Right atrium auricular region (tissue), 2 donors: ENCODE results near the gene CDC42SE2. TPM values are rescaled to one million over a fixed set of nuclear protein-coding genes. Genes with fewer than 3 reads are reported as not detected.
A peak's percentile ranks its signal among the peaks of the same experiment; 100 is the strongest.

Source experiments
- DNase-seq: peaks from one replicate; pipeline ENCODE4 v3.0.0-alpha.2; 2019; ENCODE audit warnings: low spot score
- H3K27ac ChIP-seq, 2 donors: fragments of 200-600 bp; sonication (generic); 1 replicate in 1 of 2; 2 replicates in 1 of 2; pipeline ENCODE4 v1.5.1; 2016 to 2019
- H3K27me3 ChIP-seq, 2 donors: fragments of 200-600 bp; sonication (generic); one replicate each; pipeline versions ENCODE4 v1.5.1 to v1.6.0; 2017 to 2019
- H3K36me3 ChIP-seq: fragments of 200-600 bp; sonication (generic); one replicate; pipeline ENCODE4 v1.5.1; 2016
- H3K4me1 ChIP-seq, 2 donors: fragments of 200-600 bp; sonication (generic); one replicate each; pipeline versions ENCODE4 v1.5.1 to v1.6.0; 2017 to 2019
- H3K4me3 ChIP-seq, 2 donors: fragments of 200-600 bp; sonication (generic); 1 replicate in 1 of 2; 2 replicates in 1 of 2; pipeline ENCODE4 v1.5.1; 2017 to 2019; ENCODE audit warnings: mild to moderate bottlenecking in 1 of 2, moderate library complexity in 1 of 2
- H3K9me3 ChIP-seq, 2 donors: fragments of 200-600 bp; sonication (generic); one replicate each; pipeline ENCODE4 v1.5.1; 2019
- total RNA-seq, 2 donors: library from RNA; depleted of rRNA; stranded (reverse); fragments of >200 nt; gene quantifications; one replicate each; pipeline ENCODE4 v1.1.0, GENCODE V29; 2016
- TF ChIP-seq, protein P1 (sequence below), 2 donors: fragments of 200-600 bp; sonication (generic); IDR thresholded peaks; one replicate each; pipeline ENCODE4 v1.5.1; 2019; ENCODE audit warnings: antibody characterized with exemption in 2 of 2

Gene CDC42SE2
- total RNA-seq, 2 donors from 2014 or later: 13.5 to 15.0 TPM

DNA sequence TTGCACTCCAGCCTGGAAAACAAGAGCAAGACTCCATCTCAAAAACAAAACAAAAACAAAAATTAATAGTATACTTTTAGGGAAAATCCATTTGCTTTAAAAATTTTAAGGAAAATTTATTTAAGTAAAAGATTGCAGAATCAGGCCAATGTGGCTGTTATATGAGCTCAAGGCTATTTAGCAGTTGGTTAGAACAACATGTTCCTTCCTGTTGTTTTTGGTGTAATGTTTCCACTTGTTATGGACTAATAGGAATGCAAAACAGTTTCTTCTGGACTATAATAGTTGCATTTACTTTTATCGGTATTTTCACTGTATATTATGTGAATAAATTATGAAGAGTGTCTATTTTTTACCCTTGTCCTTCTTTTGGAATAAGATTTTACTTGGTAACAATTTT, 3.0 kb upstream of the CDC42SE2 start:
- no peaks in the 10 kb centered on the region for H3K36me3 ChIP-seq
- TF ChIP-seq, protein P1, sequence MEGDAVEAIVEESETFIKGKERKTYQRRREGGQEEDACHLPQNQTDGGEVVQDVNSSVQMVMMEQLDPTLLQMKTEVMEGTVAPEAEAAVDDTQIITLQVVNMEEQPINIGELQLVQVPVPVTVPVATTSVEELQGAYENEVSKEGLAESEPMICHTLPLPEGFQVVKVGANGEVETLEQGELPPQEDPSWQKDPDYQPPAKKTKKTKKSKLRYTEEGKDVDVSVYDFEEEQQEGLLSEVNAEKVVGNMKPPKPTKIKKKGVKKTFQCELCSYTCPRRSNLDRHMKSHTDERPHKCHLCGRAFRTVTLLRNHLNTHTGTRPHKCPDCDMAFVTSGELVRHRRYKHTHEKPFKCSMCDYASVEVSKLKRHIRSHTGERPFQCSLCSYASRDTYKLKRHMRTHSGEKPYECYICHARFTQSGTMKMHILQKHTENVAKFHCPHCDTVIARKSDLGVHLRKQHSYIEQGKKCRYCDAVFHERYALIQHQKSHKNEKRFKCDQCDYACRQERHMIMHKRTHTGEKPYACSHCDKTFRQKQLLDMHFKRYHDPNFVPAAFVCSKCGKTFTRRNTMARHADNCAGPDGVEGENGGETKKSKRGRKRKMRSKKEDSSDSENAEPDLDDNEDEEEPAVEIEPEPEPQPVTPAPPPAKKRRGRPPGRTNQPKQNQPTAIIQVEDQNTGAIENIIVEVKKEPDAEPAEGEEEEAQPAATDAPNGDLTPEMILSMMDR (IDR thresholded peaks at IDR 0.05): no peak
- no peaks in the 10 kb centered on the region for H3K27me3 ChIP-seq
- H3K4me1 ChIP-seq: peaks cover 0 to 9% of the 10 kb centered on the region in 2 donors
- H3K9me3 ChIP-seq: no peaks in the 10 kb centered on the region
- no peak for DNase-seq
- no peak overlapping the region for H3K4me3 ChIP-seq
- H3K27ac ChIP-seq: no peak overlapping the region

DNA sequence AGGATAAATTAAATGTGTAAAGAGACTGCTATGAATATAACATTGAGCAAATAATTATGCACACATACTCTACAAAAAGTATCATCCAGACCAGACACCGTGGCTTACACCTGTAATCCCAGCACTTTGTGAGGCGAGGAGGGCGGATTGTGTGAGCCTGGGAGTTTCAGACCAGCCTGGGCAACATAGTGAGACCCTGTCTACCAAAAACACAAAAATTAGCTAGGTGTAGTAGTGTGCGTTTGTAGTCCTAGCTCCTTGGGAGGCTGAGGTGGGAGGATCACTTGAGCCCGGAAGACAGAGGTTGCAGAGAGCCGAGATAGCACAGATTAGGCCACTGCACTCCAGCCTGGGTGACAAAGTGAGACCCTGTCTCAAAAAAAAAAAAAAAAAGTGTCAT, 2.4 kb upstream of the CDC42SE2 start:
- Histone ChIP-seq H3K27ac (no peak overlapping the region), H3K36me3 (no peaks in the 10 kb centered on the region), H3K4me3 (no peak overlapping the region), H3K9me3 (no peaks in the 10 kb centered on the region), H3K4me1 (peaks cover 0 to 10% of the 10 kb centered on the region in 2 donors), H3K27me3 (no peaks in the 10 kb centered on the region)
- DNase-seq: no peak
- TF ChIP-seq, protein P1 (IDR thresholded peaks at IDR 0.05): no peak

DNA sequence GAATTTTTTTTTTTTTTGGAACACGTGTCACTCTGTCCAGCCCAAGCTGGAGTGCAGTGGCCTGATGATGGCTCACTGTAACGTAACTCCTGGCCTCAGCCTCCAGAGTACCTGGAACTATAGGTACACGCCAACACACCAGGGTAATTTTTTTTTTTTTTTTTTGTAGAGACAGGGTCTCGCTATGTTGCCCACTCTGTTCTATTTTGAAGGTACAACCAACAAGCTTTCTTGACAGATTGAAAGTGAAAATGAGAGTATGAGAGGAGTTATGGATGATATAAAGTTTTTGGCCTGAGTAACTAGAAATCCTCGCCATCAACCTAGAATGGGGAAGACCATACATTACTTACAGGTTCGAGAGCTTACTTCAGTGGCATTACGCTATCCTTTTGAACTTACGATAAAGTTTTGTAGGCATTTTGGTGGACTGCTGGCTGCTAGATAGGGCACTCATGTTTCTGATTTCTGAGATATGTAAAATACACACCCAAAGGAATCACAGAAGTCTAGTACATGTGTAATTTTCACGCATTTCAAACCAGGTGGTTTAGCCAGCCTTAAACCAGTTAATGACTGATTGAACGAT, 806 bp upstream of the CDC42SE2 start:
- Histone ChIP-seq H3K4me3 (peak overlapping the region; percentile 93 to 94), H3K27me3 (no peaks in the 10 kb centered on the region), H3K27ac (peak overlapping the region; percentile 89 to 90), H3K9me3 (no peaks in the 10 kb centered on the region), H3K4me1 (peaks cover 0 to 10% of the 10 kb centered on the region in 2 donors), H3K36me3 (no peaks in the 10 kb centered on the region)
- DNase-seq: no peak
- TF ChIP-seq, protein P1 (IDR thresholded peaks at IDR 0.05): no peak

DNA sequence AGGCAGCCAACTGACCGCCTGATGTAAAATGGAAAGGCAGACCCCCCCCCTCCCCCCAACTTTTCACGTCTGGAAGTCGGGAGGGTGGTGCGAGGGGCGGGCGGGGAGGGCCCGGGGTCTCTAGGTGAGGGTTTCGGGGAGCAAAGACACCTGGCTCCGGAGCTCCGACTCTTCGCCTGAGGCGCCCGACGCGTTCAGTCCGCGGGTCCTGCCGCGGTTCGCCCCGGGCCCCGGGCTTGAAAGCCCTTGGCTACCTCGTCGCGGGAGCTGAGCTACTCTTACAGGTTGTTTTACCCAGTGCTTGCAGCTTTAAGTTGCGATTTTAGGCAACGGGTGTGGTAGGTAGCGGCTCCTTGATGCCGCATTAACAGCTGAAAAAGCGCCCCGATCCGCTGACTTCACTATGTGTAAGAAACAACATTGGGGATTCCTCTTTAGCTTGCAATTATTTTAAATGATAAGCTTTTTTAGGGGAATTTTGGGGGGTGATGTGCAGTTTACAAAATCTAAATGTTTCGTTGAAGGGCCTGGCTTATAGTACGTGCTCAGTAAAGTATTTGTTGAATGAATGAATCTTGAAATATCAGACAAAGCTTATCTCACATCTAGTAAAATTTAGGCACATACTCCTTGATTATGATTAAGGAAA, 722 bp downstream of the CDC42SE2 start:
- Histone ChIP-seq H3K36me3 (no peaks in the 10 kb centered on the region), H3K27ac (peak overlapping the region; percentile 89 to 90), H3K9me3 (no peaks in the 10 kb centered on the region), H3K4me1 (peaks cover 0 to 10% of the 10 kb centered on the region in 2 donors), H3K4me3 (peak overlapping the region; percentile 93 to 94), H3K27me3 (no peaks in the 10 kb centered on the region)
- no peak for DNase-seq
- TF ChIP-seq, protein P1 (IDR thresholded peaks at IDR 0.05): no peak

DNA sequence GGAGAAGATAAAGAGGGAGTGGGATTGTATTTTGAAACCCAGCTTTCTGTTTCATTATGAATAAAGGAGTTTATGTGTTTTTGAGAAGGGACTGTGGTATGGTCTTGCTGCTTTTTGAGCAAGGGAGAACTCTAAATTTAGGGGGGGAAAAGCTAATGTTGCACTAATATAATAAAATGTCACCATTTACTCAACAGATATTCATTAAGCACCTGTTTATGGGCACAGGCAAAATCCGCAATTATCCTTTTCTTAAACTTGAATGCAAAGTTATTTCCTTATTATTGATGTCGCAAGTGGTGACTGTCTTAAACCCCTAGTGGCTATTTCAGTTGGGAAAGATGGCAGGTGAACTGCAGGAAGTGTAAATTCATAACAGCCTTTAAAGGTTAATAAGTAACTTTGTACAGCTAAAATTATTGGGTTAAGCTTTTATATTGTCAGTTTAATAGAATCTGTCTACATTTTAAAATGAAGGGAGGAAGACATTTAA, 1.5 kb downstream of the CDC42SE2 start:
- peaks cover 0 to 10% of the 10 kb centered on the region in 2 donors for H3K4me1 ChIP-seq
- TF ChIP-seq, protein P1 (IDR thresholded peaks at IDR 0.05): peak in 1 of 2 donors; percentile 59
- no peak overlapping the region for H3K27ac ChIP-seq

More for the DNA sequence above, 1.5 kb downstream of the CDC42SE2 start:
- Histone ChIP-seq H3K27me3 (no peaks in the 10 kb centered on the region), H3K4me3 (peak overlapping the region; percentile 93 to 94), H3K9me3 (no peaks in the 10 kb centered on the region), H3K36me3 (no peaks in the 10 kb centered on the region)
- DNase-seq: no peak
